NT2/D1 (cell line): ENCODE measurements around the gene STK31.
A peak's percentile ranks its signal among the peaks of the same experiment; 100 is the strongest.
"Not testable (repeated sequence)": the region's sequence is repeated elsewhere in the genome, so short reads cannot be mapped to it uniquely, and the experiment has no call there.

Experiments used
- DNase-seq: peaks from one replicate; pipeline ENCODE4 v3.0.0-alpha.2; 2011; ENCODE audit warnings: low read depth, low spot score
- H3K27me3 ChIP-seq: 2 replicates; pipeline ENCODE4 v1.6.0; 2011; ENCODE audit warnings: mild to moderate bottlenecking; ENCODE audit not compliant: insufficient read length, insufficient read depth
- H3K36me3 ChIP-seq: 2 replicates; pipeline ENCODE4 v1.6.1; 2011; ENCODE audit warnings: mild to moderate bottlenecking, low read length, mixed read lengths; ENCODE audit not compliant: insufficient read depth, insufficient read length
- H3K4me1 ChIP-seq: 2 replicates; pipeline ENCODE4 v1.5.1; 2011; ENCODE audit not compliant: insufficient read depth, insufficient read length
- H3K4me3 ChIP-seq: 2 replicates; pipeline ENCODE4 v1.5.1; 2011; ENCODE audit warnings: low read depth; ENCODE audit not compliant: insufficient read length
- H3K9ac ChIP-seq: 2 replicates; pipeline ENCODE4 v1.6.0; 2011; ENCODE audit warnings: low read depth; ENCODE audit not compliant: insufficient read length
- H3K9me3 ChIP-seq: 2 replicates; pipeline ENCODE4 v1.5.1; 2011; ENCODE audit warnings: mild to moderate bottlenecking, low read length; ENCODE audit not compliant: insufficient read depth
- SUZ12 ChIP-seq: IDR thresholded peaks from 2 replicates; pipeline ENCODE4 v1.6.1; 2011; ENCODE audit not compliant: insufficient read length, insufficient read depth; ENCODE audit errors: extremely low read depth
- YY1 ChIP-seq: IDR thresholded peaks from 2 replicates; pipeline ENCODE4 v1.6.1; 2011; ENCODE audit not compliant: insufficient read length, insufficient read depth
- ZNF274 ChIP-seq: IDR thresholded peaks from 2 replicates; pipeline ENCODE4 v1.6.1; 2011; ENCODE audit warnings: mild to moderate bottlenecking, low read depth, low read length

STK31 gene

DNA sequence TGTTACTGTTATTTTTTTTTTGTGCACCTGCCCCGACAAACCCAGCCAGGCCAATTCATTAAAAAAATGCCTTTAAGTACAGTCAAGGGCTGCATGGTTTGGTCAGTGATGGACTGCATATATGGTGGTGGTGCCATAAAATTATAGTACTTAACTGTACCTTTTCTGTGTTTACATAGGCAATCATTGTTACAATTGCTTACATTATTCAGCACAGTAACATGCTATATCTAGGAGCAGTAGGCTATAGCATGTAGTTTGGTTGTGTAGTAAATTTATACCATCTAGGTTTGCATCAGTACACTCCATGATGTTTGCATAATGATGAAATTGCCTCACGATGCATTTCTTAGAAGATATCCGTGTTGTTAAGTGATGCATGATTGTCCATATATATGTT lies 58.0 kb downstream of the STK31 start:
- no peaks in the 10 kb centered on the region for H3K4me1 ChIP-seq
- H3K9me3 ChIP-seq: no peaks in the 10 kb centered on the region
- no peak for TF ChIP-seq YY1
- no peak for TF ChIP-seq ZNF274
- no peak for TF ChIP-seq SUZ12
- H3K4me3 ChIP-seq: no peak overlapping the region
- no peaks in the 10 kb centered on the region for H3K27me3 ChIP-seq
- H3K36me3 ChIP-seq: no peaks in the 10 kb centered on the region
- DNase-seq: no peak
- H3K9ac ChIP-seq: no peak overlapping the region

DNA sequence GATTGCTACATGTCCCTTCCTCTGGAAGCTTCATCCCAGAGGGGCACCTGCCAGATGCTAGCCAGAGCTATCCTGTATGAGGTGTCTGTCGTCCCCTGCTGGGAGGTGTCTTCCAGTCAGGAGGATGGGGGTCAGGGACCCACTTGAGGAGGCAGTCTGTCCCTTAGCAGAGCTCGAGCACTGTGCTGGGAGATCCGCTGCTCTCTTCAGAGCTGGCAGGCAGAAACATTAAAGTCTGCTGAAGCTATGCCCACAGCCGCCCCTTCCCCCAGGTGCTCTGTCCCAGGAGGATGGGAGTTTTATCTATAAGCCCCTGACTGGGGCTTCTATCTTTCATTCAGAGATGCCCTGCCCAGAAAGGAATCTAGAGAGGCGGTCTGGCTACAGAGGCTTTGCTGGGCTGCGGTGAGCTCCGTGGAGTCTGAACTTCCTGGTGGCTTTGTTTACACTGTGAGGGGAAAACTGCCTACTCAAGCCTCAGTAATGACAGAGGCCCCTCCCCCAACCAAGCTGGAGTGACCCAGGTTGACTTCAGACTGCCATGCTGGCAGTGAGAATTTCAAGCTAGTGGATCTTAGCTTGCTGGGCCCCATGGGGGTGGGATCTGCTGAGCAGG lies 69.3 kb downstream of the STK31 start:
- not testable (repeated sequence) for H3K4me1 ChIP-seq, H3K9ac ChIP-seq, H3K4me3 ChIP-seq, H3K27me3 ChIP-seq, H3K36me3 ChIP-seq, H3K9me3 ChIP-seq
- DNase-seq: peak; percentile 16

DNA sequence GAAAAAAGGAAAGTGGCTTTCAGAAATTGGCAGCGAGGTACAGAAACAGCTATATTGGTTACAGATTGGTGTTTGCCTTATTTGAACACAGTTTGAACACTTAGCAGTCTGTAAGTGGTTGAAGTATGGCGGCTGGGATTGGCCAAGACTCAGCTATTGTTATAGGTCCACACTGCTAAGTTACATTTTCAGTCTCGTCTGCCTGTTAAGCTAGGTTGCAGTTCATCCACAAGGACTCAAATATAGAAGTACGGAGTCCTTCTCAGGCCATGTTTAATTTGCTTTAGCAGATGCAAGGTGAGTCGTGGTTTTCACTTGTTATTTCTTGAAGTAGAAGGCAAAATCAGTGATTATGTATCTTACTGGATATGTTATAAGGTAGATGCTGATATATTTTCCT lies 73.1 kb downstream of the STK31 start:
- Histone ChIP-seq H3K36me3 (no peaks in the 10 kb centered on the region), H3K4me3 (no peak overlapping the region), H3K9ac (no peak overlapping the region), H3K9me3 (peaks cover 9% of the 10 kb centered on the region; the same call in 1 of the 2 replicates), H3K4me1 (peaks cover 4% of the 10 kb centered on the region), H3K27me3 (no peaks in the 10 kb centered on the region)
- TF ChIP-seq SUZ12 (no peak), ZNF274 (no peak), YY1 (no peak)
- DNase-seq: no peak

DNA sequence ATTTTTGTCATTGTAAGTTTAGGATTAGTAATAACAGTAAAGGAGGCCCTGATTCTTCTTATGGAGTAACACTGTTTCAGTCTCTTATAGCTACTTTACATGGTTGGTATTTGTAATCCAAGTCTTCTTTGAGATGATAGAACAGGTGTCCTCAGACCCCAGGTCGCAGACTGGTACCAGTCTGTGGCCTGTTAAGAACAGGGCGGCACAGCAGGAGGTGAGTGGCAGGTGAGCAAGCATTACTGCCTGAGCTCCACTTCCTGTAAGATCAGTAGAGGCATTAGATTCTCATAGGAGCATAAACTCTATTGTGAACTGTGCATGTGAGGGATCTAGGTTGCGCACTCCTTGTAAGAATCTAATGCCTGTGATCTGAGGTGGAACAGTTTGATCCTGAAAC lies 77.3 kb downstream of the STK31 start:
- Histone ChIP-seq H3K9me3 (no peaks in the 10 kb centered on the region), H3K36me3 (no peaks in the 10 kb centered on the region), H3K27me3 (no peaks in the 10 kb centered on the region), H3K9ac (no peak overlapping the region), H3K4me3 (no peak overlapping the region), H3K4me1 (no peaks in the 10 kb centered on the region)
- DNase-seq: no peak
- no peak for TF ChIP-seq ZNF274
- no peak for TF ChIP-seq YY1
- TF ChIP-seq SUZ12: no peak

DNA sequence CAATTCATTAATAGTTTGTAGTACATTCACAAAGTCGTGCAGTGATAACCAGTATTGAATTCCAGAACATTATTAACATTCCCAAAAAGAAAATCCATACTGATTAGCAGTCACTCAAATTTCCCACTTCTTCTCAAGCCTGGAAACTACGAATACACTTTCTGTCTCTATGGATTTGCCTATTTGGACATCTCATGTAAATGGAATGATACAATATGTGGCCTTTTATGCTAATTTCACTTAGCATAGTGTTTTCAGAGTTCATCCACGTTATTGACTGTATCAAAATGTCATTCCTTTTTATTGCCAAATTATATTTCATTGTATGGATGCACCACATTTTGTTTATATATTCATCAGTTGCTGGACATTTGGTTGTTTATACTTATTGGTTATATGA lies 78.8 kb downstream of the STK31 start:
- no peaks in the 10 kb centered on the region for H3K36me3 ChIP-seq
- no peaks in the 10 kb centered on the region for H3K27me3 ChIP-seq
- TF ChIP-seq ZNF274: no peak
- TF ChIP-seq SUZ12: no peak
- TF ChIP-seq YY1: no peak
- no peak overlapping the region for H3K9ac ChIP-seq
- no peak overlapping the region for H3K4me3 ChIP-seq
- no peaks in the 10 kb centered on the region for H3K4me1 ChIP-seq
- peaks cover 10% of the 10 kb centered on the region for H3K9me3 ChIP-seq
- DNase-seq: no peak

DNA sequence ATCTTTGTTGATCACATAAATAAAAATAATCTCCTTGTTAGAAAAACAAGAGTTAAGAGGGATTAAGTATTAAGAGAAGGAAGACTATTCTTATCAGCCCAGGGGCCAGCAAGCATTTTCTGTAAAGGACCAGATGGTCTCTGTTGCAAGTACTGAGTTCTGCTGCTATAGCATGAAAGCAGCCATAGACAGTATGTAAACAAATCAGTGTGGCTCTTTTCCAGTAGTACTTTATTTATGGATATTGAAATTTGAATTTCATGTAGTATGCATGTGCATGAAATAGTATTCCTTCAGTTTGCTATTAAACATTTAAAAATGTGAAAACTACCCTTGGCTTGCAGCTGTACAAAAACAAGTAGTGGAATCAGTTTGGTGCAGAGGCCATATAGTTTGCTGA lies 81.7 kb downstream of the STK31 start:
- Histone ChIP-seq H3K9ac (no peak overlapping the region), H3K4me3 (no peak overlapping the region), H3K36me3 (no peaks in the 10 kb centered on the region), H3K9me3 (peaks cover 39% of the 10 kb centered on the region), H3K4me1 (no peaks in the 10 kb centered on the region), H3K27me3 (no peaks in the 10 kb centered on the region)
- no peak for DNase-seq
- no peak for TF ChIP-seq ZNF274
- TF ChIP-seq SUZ12: no peak
- TF ChIP-seq YY1: no peak

DNA sequence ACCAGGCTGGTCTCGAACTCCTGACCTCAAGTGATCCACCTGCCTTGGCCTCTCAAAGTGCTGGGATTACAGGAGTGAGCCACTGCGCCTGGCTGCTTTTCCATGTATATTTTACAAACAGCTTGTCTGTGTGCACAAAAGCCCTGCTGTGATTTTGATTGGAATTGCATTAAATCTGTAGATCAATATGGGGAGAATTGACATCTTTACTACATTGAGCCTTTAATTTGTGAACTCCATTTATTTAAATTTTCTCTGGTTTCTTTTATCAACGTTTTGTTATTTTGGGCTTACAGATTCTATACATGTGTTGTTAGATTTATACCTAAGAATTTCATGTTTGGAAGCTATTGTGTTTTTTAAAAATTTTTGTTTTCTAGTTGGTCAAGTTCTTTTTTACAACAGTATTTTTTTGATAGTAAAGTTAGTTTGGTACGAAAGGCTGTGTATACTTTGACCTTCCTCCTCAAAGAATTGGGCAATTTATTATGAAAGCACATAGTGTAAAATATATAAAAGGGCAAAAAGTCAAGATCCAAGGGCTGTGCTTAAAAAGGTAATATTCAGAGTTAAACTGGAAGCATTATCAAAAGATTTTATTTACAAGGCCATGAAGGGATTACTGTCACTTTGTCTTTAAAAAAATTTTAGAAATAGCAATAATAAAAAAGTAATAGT lies 92.8 kb downstream of the STK31 start:
- H3K27me3 ChIP-seq: peaks cover 6% of the 10 kb centered on the region
- no peaks in the 10 kb centered on the region for H3K9me3 ChIP-seq
- H3K9ac ChIP-seq: no peak overlapping the region
- TF ChIP-seq ZNF274 (no peak), SUZ12 (no peak), YY1 (no peak)
- no peak for DNase-seq
- H3K4me3 ChIP-seq: no peak overlapping the region
- H3K4me1 ChIP-seq: no peaks in the 10 kb centered on the region
- H3K36me3 ChIP-seq: no peaks in the 10 kb centered on the region

DNA sequence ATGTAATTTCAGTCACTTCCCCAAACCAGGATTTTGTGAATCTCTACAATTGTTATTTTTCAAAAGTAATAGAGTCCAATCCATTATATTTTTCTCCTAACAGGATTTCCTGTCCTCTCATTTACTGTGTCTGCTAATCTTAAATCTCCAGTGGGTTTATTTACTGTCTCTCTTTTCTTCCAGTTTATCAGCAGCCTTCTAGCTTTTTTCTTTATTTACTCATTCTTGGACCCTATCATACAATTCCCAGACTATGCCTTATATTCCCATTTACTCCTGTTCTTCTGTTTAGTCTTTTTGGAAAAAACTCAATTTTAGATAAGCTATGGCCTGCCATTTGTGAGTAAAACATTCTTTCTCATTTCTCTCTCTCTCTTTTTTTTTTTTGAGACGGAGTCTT lies 94.7 kb downstream of the STK31 start:
- Histone ChIP-seq H3K9ac (no peak overlapping the region), H3K36me3 (no peaks in the 10 kb centered on the region), H3K9me3 (peaks cover 4% of the 10 kb centered on the region; the same call in 1 of the 2 replicates), H3K4me3 (no peak overlapping the region), H3K27me3 (peaks cover 6% of the 10 kb centered on the region), H3K4me1 (no peaks in the 10 kb centered on the region)
- DNase-seq: no peak
- no peak for TF ChIP-seq ZNF274
- no peak for TF ChIP-seq YY1
- TF ChIP-seq SUZ12: no peak
